HepG2 (cell line): ENCODE data around the gene DCTN2. TPM values are rescaled to one million over a fixed set of nuclear protein-coding genes. Genes with fewer than 3 reads are reported as not detected.

Source experiments
- EZH2 ChIP-seq: conservative IDR thresholded peaks from 2 replicates; pipeline ENCODE4 v1.6.1; 2012; ENCODE audit warnings: mild to moderate bottlenecking, low read depth, low read length, moderate library complexity
- HES4 ChIP-seq: sonication (generic); formaldehyde crosslinking; IDR thresholded peaks from 2 replicates; pipeline ENCODE4 v1.9.0; 2021; ENCODE audit warnings: mild to moderate bottlenecking, missing genetic modification reagents, borderline replicate concordance
- IKZF4 ChIP-seq: sonication (generic); formaldehyde crosslinking; IDR thresholded peaks from 2 replicates; pipeline ENCODE4 v1.5.1; 2020; ENCODE audit warnings: borderline replicate concordance, mild to moderate bottlenecking, low read depth, missing genetic modification reagents; ENCODE audit errors: not compliant biosample characterization
- KAT7 ChIP-seq: IDR thresholded peaks from 2 replicates; pipeline ENCODE4 v1.6.1; 2018; ENCODE audit warnings: borderline replicate concordance, missing compliant biosample characterization
- KLF16 ChIP-seq, 2 experiments: sonication (generic) in 1 of 2; formaldehyde crosslinking in 1 of 2; IDR thresholded peaks; 2 replicates each; pipeline versions ENCODE4 v1.6.1 to v1.8.0; 2016 to 2023; ENCODE audit warnings: missing genetic modification reagents in 2 of 2, missing compliant biosample characterization in 1 of 2
- KLF6 ChIP-seq: IDR thresholded peaks from 2 replicates; pipeline ENCODE4 v1.8.0; 2016; ENCODE audit warnings: missing biosample characterization, missing genetic modification reagents
- NCOA2 ChIP-seq: sonication (generic); formaldehyde crosslinking; IDR thresholded peaks from 2 replicates; pipeline ENCODE4 v1.8.0; 2022; ENCODE audit warnings: inconsistent platforms
- RAD51 ChIP-seq: fragments of 450-650 bp; IDR thresholded peaks from 2 replicates; pipeline ENCODE4 v1.6.1; 2016; ENCODE audit warnings: borderline replicate concordance
- polyA plus RNA-seq, 8 experiments: library from polyadenylated mRNA; depleted of rRNA in 3 of 8; stranded (reverse) in 7 of 8; unstranded in 1 of 8; fragments of >200 nt; fragmentation: Illumina TruSeq in 4 of 8; extraction: Trizol in 4 of 8; gene quantifications; 2 replicates each; pipeline versions ENCODE4 v1.2.1 to v1.2.3, GENCODE V29; 2011 to 2016; ENCODE audit warnings: low read depth in 4 of 8, missing spikeins in 1 of 8, mixed read lengths in 1 of 8; ENCODE audit not compliant: insufficient read depth in 1 of 8
- total RNA-seq, 5 experiments: library from RNA; depleted of rRNA; stranded (reverse); fragments of >200 nt; fragmentation: Illumina TruSeq; extraction: Trizol; gene quantifications; 2 replicates each; pipeline ENCODE4 v1.2.3, GENCODE V29; 2016; ENCODE audit warnings: low read depth in 1 of 5
- TF ChIP-seq, protein P1 (sequence below), 2 experiments: fragments of 450-650 bp in 1 of 2; sonication (generic) in 1 of 2; formaldehyde crosslinking in 1 of 2; IDR thresholded peaks; 2 replicates each; pipeline versions ENCODE4 v1.6.1 to v1.8.0; 2016 to 2022; ENCODE audit warnings: antibody characterized with exemption in 1 of 2, mild to moderate bottlenecking in 1 of 2, missing genetic modification reagents in 1 of 2
- TF ChIP-seq, protein P2 (sequence below): sonication (generic); formaldehyde crosslinking; IDR thresholded peaks from 2 replicates; pipeline ENCODE4 v1.5.1; 2020; ENCODE audit warnings: missing genetic modification reagents, mild to moderate bottlenecking, borderline replicate concordance
- TF ChIP-seq, protein P3 (sequence below): IDR thresholded peaks from 2 replicates; pipeline ENCODE4 v1.4.0; 2020; ENCODE audit warnings: mild to moderate bottlenecking, missing genetic modification reagents

Gene DCTN2
- total and polyA plus RNA-seq, 2 of the 13 experiments (the other 11 are each of a cell fraction or from before 2014, with no cell fraction given): 72.0 to 77.4 TPM

DNA sequence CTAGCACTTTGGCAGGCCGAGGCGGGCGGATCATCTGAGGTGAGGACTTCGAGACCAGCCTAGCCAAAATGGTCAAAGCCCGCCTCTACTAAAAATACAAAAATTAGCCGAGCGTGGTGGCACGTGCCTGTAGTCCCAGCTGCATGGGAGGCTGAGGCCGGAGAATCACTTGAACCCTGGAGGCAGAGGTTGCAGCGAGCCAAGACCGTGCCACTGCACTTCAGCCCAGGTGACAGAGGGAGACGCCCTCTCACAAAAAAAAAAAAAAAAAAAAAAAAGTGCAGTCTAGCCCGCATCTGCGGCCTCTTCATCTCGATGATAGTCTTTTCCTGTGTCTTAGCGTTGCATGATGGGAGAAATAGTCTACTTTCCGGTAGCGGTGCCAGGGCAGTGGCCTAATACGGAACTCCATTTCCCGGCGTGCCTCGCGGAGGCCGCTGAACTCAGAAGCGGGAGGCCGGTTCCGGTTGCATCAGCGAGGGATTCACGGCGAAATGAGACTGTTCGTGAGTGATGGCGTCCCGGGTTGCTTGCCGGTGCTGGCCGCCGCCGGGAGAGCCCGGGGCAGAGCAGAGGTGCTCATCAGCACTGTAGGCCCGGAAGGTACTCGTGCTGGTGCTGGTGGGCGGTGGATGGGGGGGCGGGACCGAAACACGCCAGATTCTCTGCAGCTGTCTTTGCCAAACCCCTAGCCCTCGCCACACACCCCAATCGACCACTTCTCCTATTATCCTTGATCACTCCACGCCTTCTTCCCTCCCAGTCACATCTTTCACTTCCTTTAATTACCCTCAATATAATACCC is 59.2 kb downstream of the DCTN2 start, which contains the start of gene MARS1 (continued):
- TF ChIP-seq, protein P1, sequence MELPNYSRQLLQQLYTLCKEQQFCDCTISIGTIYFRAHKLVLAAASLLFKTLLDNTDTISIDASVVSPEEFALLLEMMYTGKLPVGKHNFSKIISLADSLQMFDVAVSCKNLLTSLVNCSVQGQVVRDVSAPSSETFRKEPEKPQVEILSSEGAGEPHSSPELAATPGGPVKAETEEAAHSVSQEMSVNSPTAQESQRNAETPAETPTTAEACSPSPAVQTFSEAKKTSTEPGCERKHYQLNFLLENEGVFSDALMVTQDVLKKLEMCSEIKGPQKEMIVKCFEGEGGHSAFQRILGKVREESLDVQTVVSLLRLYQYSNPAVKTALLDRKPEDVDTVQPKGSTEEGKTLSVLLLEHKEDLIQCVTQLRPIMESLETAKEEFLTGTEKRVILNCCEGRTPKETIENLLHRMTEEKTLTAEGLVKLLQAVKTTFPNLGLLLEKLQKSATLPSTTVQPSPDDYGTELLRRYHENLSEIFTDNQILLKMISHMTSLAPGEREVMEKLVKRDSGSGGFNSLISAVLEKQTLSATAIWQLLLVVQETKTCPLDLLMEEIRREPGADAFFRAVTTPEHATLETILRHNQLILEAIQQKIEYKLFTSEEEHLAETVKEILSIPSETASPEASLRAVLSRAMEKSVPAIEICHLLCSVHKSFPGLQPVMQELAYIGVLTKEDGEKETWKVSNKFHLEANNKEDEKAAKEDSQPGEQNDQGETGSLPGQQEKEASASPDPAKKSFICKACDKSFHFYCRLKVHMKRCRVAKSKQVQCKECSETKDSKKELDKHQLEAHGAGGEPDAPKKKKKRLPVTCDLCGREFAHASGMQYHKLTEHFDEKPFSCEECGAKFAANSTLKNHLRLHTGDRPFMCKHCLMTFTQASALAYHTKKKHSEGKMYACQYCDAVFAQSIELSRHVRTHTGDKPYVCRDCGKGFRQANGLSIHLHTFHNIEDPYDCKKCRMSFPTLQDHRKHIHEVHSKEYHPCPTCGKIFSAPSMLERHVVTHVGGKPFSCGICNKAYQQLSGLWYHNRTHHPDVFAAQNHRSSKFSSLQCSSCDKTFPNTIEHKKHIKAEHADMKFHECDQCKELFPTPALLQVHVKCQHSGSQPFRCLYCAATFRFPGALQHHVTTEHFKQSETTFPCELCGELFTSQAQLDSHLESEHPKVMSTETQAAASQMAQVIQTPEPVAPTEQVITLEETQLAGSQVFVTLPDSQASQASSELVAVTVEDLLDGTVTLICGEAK (IDR thresholded peaks at IDR 0.05): no peak
- TF ChIP-seq, protein P1 (CRISPR knock-in tag; IDR thresholded peaks at IDR 0.05): peak; percentile 75; the same call in 1 of the 2 replicates
- TF ChIP-seq EZH2: no peak
- TF ChIP-seq RAD51: no peak
- TF ChIP-seq KAT7 (CRISPR knock-in tag): no peak; the same call in 1 of the 2 replicates
- TF ChIP-seq, protein P2, sequence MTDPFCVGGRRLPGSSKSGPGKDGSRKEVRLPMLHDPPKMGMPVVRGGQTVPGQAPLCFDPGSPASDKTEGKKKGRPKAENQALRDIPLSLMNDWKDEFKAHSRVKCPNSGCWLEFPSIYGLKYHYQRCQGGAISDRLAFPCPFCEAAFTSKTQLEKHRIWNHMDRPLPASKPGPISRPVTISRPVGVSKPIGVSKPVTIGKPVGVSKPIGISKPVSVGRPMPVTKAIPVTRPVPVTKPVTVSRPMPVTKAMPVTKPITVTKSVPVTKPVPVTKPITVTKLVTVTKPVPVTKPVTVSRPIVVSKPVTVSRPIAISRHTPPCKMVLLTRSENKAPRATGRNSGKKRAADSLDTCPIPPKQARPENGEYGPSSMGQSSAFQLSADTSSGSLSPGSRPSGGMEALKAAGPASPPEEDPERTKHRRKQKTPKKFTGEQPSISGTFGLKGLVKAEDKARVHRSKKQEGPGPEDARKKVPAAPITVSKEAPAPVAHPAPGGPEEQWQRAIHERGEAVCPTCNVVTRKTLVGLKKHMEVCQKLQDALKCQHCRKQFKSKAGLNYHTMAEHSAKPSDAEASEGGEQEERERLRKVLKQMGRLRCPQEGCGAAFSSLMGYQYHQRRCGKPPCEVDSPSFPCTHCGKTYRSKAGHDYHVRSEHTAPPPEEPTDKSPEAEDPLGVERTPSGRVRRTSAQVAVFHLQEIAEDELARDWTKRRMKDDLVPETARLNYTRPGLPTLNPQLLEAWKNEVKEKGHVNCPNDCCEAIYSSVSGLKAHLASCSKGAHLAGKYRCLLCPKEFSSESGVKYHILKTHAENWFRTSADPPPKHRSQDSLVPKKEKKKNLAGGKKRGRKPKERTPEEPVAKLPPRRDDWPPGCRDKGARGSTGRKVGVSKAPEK (CRISPR knock-in tag): no peak
- 0 out of 2 replicates have a peak, but pooled peaks have one; percentile 34 for TF ChIP-seq KLF6
- peak in 1 of 2 experiments; percentile 61; a peak in 1 of 4 replicates for TF ChIP-seq KLF16 (CRISPR knock-in tag; IDR thresholded peaks at IDR 0.05)
- TF ChIP-seq NCOA2 (CRISPR knock-in tag): no peak
- TF ChIP-seq, protein P3, sequence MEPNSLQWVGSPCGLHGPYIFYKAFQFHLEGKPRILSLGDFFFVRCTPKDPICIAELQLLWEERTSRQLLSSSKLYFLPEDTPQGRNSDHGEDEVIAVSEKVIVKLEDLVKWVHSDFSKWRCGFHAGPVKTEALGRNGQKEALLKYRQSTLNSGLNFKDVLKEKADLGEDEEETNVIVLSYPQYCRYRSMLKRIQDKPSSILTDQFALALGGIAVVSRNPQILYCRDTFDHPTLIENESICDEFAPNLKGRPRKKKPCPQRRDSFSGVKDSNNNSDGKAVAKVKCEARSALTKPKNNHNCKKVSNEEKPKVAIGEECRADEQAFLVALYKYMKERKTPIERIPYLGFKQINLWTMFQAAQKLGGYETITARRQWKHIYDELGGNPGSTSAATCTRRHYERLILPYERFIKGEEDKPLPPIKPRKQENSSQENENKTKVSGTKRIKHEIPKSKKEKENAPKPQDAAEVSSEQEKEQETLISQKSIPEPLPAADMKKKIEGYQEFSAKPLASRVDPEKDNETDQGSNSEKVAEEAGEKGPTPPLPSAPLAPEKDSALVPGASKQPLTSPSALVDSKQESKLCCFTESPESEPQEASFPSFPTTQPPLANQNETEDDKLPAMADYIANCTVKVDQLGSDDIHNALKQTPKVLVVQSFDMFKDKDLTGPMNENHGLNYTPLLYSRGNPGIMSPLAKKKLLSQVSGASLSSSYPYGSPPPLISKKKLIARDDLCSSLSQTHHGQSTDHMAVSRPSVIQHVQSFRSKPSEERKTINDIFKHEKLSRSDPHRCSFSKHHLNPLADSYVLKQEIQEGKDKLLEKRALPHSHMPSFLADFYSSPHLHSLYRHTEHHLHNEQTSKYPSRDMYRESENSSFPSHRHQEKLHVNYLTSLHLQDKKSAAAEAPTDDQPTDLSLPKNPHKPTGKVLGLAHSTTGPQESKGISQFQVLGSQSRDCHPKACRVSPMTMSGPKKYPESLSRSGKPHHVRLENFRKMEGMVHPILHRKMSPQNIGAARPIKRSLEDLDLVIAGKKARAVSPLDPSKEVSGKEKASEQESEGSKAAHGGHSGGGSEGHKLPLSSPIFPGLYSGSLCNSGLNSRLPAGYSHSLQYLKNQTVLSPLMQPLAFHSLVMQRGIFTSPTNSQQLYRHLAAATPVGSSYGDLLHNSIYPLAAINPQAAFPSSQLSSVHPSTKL: no peak
- TF ChIP-seq HES4 (CRISPR knock-in tag): no peak
- TF ChIP-seq IKZF4 (CRISPR knock-in tag): no peak
